OCI-LY7 (cell line): Measurements from ENCODE around the gene BCAN. TPM values are rescaled to one million over a fixed set of nuclear protein-coding genes. Genes with fewer than 3 reads are reported as not detected.

Experiments used
- BruUV-seq: library from RNA; stranded (reverse); fragments of 400-500 nt; replicated peaks from 2 replicates; lab custom pipeline; 2021; lab: Mats Ljungman, UMichigan
- CTCF ChIA-PET: fragments of 300-600 bp; sonication (Branson Sonifier 250); formaldehyde crosslinking; loops from one replicate; lab custom pipeline; 2022; ENCODE audit warnings: antibody characterized with exemption; ENCODE audit not compliant: unreplicated experiment; lab: Charles Lee
- POLR2A ChIA-PET: fragments of 300-600 bp; sonication (Branson Sonifier 250); formaldehyde crosslinking; loops from one replicate; lab custom pipeline; 2022; ENCODE audit warnings: antibody characterized with exemption; lab: Charles Lee
- DNase-seq: peaks from one replicate; pipeline ENCODE4 v3.0.0-alpha.2; 2015; ENCODE audit warnings: low spot score
- H2AFZ ChIP-seq: fragments of 200-600 bp; sonication (generic), shearing (Covaris generic); 2 replicates; pipeline ENCODE4 v1.6.1; 2014; ENCODE audit warnings: mild to moderate bottlenecking, antibody characterized with exemption, low read length, moderate library complexity
- H3K27ac ChIP-seq: fragments of 200-600 bp; sonication (generic); 2 replicates; pipeline ENCODE4 v1.5.1; 2014; ENCODE audit warnings: mixed run types, low read depth, mild to moderate bottlenecking, moderate library complexity, low read length, inconsistent platforms; ENCODE audit not compliant: poor library complexity, severe bottlenecking
- H3K36me3 ChIP-seq: fragments of 200-600 bp; sonication (generic); 2 replicates; pipeline ENCODE4 v1.6.1; 2014; ENCODE audit warnings: mild to moderate bottlenecking, antibody characterized with exemption, low read length, moderate library complexity, mixed read lengths; ENCODE audit not compliant: insufficient read depth
- H3K4me1 ChIP-seq: fragments of 200-600 bp; sonication (generic); 2 replicates; pipeline ENCODE4 v1.5.1; 2014; ENCODE audit warnings: mild to moderate bottlenecking, low read length; ENCODE audit not compliant: insufficient read depth, poor library complexity, severe bottlenecking
- H3K4me2 ChIP-seq: fragments of 200-600 bp; sonication (generic); 2 replicates; pipeline ENCODE4 v1.6.1; 2014; ENCODE audit warnings: mild to moderate bottlenecking, low read length
- H3K4me3 ChIP-seq: fragments of 200-600 bp; sonication (generic); 2 replicates; pipeline ENCODE4 v1.5.1; 2014; ENCODE audit warnings: mild to moderate bottlenecking, low read depth, low read length; ENCODE audit not compliant: poor library complexity, severe bottlenecking
- H3K79me2 ChIP-seq: fragments of 200-600 bp; sonication (generic); 2 replicates; pipeline ENCODE4 v1.6.1; 2016; ENCODE audit warnings: low read depth, mild to moderate bottlenecking, low read length, moderate library complexity, mixed read lengths; ENCODE audit not compliant: insufficient read depth
- H3K9me2 ChIP-seq: fragments of 200-600 bp; sonication (generic); 2 replicates; pipeline ENCODE4 v1.6.1; 2016; ENCODE audit warnings: mild to moderate bottlenecking, low read length, mixed read lengths; ENCODE audit not compliant: insufficient read depth
- H3K9me3 ChIP-seq: fragments of 200-600 bp; sonication (generic); 2 replicates; pipeline ENCODE4 v1.6.1; 2014; ENCODE audit warnings: mild to moderate bottlenecking, mixed run types, low read length, mixed read lengths
- H4K20me1 ChIP-seq: fragments of 200-600 bp; sonication (generic); 2 replicates; pipeline ENCODE4 v1.6.1; 2014; ENCODE audit warnings: mild to moderate bottlenecking, antibody characterized with exemption, low read length, moderate library complexity, mixed read lengths; ENCODE audit not compliant: insufficient read depth
- EZH2phosphoT487 ChIP-seq: fragments of 200-600 bp; sonication (generic); IDR thresholded peaks from 2 replicates; pipeline ENCODE4 v1.6.1; 2018; ENCODE audit warnings: low read depth, borderline replicate concordance, mild to moderate bottlenecking, mixed run types, antibody characterized with exemption, low read length, moderate library complexity, mixed read lengths
- intact Hi-C: fragments of 100-400 bp; cut with micrococcal nuclease; formaldehyde crosslinking; loops from one replicate; pipeline ENCODE4 v1.10.0; 2022; ENCODE audit not compliant: unreplicated experiment
- total RNA-seq, 2 experiments: library from RNA; depleted of rRNA in 1 of 2; stranded (reverse); fragments of >200 nt in 1 of 2; shearing (Covaris generic) in 1 of 2; gene quantifications; 2 replicates each; pipeline ENCODE4 v1.2.3, GENCODE V29; 2014 to 2022
- TF ChIP-seq, protein P1 (sequence below): fragments of 200-600 bp; sonication (generic); conservative IDR thresholded peaks from 2 replicates; pipeline ENCODE4 v1.5.1; 2014; ENCODE audit warnings: mild to moderate bottlenecking, antibody characterized with exemption, low read length, moderate library complexity, mixed read lengths

The BCAN gene
- total RNA-seq, 2 experiments from 2014 or later, result not detected

DNA sequence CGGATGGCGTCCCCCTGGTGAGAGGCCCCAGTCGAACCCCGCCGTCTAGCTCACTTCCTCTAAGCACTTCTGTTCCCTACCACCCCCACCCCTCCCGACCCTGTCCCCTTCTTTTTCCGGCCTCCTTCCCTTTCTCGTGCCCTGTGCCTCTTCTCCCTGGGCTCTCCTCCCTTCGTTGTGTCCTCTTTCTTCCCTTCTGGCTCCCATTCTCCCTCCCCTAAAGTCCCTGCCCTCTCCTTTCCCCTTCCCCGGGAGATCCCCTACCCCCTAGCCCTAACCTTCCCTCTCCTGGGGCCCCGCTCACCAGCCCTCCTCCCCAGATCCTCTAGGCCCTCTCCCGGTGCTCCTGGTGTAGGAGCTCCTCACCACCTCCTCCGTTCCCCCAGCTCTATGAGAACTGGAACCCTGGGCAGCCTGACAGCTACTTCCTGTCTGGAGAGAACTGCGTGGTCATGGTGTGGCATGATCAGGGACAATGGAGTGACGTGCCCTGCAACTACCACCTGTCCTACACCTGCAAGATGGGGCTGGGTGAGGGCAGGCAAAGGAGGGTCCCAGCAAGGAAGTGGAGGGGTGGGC, 15.9 kb downstream of the BCAN start:
- no peak overlapping the region for H3K4me3 ChIP-seq
- H3K9me3 ChIP-seq, result no peaks in the 10 kb centered on the region
- no peaks in the 10 kb centered on the region for H3K36me3 ChIP-seq
- peaks cover 39% of the 10 kb centered on the region for H3K4me1 ChIP-seq
- no peak for DNase-seq
- no peak overlapping the region for H2AFZ ChIP-seq
- CTCF ChIA-PET, result interaction anchor here (0.9 to 1.9 kb wide), 6 partner anchors 9 to 34 kb away, joined by 4 to 12 read pairs (median 5); no protein-coding TSS in a partner anchor
- H3K27ac ChIP-seq, result no peak overlapping the region
- no TSS peak for BruUV-seq
- intact Hi-C loops, result loop anchor here (1.0 kb wide), 1 partner anchor 31 kb away; no protein-coding TSS in a partner anchor
- POLR2A ChIA-PET, result interaction anchor here (0.8 to 1.5 kb wide), 2 partner anchors 21 to 293 kb away, joined by 3 read pairs; no protein-coding TSS in a partner anchor
- no peaks in the 10 kb centered on the region for H4K20me1 ChIP-seq
- no peaks in the 10 kb centered on the region for H3K9me2 ChIP-seq
- H3K79me2 ChIP-seq, result no peaks in the 10 kb centered on the region
- H3K4me2 ChIP-seq, result peak overlapping the region; percentile 10; the same call in 1 of the 2 replicates
- no peak for TF ChIP-seq EZH2phosphoT487
- TF ChIP-seq, protein P1, sequence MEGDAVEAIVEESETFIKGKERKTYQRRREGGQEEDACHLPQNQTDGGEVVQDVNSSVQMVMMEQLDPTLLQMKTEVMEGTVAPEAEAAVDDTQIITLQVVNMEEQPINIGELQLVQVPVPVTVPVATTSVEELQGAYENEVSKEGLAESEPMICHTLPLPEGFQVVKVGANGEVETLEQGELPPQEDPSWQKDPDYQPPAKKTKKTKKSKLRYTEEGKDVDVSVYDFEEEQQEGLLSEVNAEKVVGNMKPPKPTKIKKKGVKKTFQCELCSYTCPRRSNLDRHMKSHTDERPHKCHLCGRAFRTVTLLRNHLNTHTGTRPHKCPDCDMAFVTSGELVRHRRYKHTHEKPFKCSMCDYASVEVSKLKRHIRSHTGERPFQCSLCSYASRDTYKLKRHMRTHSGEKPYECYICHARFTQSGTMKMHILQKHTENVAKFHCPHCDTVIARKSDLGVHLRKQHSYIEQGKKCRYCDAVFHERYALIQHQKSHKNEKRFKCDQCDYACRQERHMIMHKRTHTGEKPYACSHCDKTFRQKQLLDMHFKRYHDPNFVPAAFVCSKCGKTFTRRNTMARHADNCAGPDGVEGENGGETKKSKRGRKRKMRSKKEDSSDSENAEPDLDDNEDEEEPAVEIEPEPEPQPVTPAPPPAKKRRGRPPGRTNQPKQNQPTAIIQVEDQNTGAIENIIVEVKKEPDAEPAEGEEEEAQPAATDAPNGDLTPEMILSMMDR, result peak; percentile 31; the same call in 1 of the 2 replicates

DNA sequence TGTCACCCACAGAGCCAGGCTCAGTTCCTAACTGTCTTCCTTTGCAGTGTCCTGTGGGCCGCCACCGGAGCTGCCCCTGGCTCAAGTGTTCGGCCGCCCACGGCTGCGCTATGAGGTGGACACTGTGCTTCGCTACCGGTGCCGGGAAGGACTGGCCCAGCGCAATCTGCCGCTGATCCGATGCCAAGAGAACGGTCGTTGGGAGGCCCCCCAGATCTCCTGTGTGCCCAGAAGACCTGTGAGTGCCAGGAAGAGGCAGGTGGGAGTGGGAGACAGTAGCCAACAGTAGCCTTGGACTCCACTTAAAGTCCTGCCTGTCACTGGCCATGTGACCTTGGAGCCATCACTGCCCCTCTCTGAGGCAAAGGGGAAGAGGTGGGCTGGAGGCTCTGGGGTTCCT, 16.6 kb downstream of the BCAN start:
- Histone ChIP-seq H3K79me2 (no peaks in the 10 kb centered on the region), H3K4me1 (peaks cover 46% of the 10 kb centered on the region), H4K20me1 (no peaks in the 10 kb centered on the region), H3K9me2 (no peaks in the 10 kb centered on the region), H3K9me3 (no peaks in the 10 kb centered on the region), H3K27ac (no peak overlapping the region), H3K4me2 (no peak overlapping the region), H2AFZ (no peak overlapping the region), H3K36me3 (no peaks in the 10 kb centered on the region), H3K4me3 (no peak overlapping the region)
- DNase-seq, result no peak
- TF ChIP-seq, protein P1, result no peak
- TF ChIP-seq EZH2phosphoT487, result no peak
- no TSS peak for BruUV-seq
- POLR2A ChIA-PET, result interaction anchor here (0.8 to 1.5 kb wide), 2 partner anchors 20 to 294 kb away, joined by 3 read pairs; no protein-coding TSS in a partner anchor
- CTCF ChIA-PET, result interaction anchor here (1.0 to 1.9 kb wide), 3 partner anchors 29 to 34 kb away, joined by 4 to 12 read pairs (median 7); no protein-coding TSS in a partner anchor
- intact Hi-C loops, result no loop called here
